ENCODE data around the gene MRPL19.
A peak's percentile ranks its signal among the peaks of the same experiment; 100 is the strongest.
"Not testable (repeated sequence)": the region's sequence is repeated elsewhere in the genome, so short reads cannot be mapped to it uniquely, and the experiment has no call there.

Gene MRPL19

GRCh38 chr2:75707901-75708300 is 61.3 kb downstream of the MRPL19 start:
- no peak overlapping the region for H3K4me3 ChIP-seq (ENCODE audit: low read depth, low read length)
- no peak for DNase-seq (ENCODE audit: low read depth)
- TF ChIP-seq CTCF (conservative IDR thresholded peaks at IDR 0.05; ENCODE audit: low read depth, low read length) = no peak

DNA sequence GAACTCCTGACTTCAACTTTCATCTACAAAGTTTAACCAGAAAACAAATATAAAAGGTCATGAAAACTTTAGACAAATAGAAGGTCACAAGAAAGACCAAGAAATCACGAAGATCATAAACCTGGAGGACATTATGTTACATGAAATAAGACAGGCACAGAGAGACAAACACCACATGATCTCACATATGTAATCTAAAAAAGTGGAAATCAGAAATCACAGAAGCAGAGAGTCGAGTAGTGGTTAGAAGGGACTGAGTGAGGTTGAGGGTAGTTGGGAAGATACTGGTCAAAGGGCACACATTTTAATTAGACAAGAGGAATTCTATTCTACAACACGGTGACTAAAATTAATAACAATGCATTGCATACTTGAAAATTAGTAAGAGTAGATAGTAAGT is 62.7 kb downstream of the MRPL19 start:
- H3K4me3 ChIP-seq (ENCODE audit: low read depth, low read length) = peak overlapping the region; percentile 2
- DNase-seq (ENCODE audit: low read depth) = no peak
- TF ChIP-seq CTCF (conservative IDR thresholded peaks at IDR 0.05; ENCODE audit: low read depth, low read length) = no peak

- no peak for DNase-seq (ENCODE audit: low read depth)
- peak overlapping the region; percentile 84 for H3K4me3 ChIP-seq (ENCODE audit: low read depth, low read length)
- TF ChIP-seq CTCF (conservative IDR thresholded peaks at IDR 0.05; ENCODE audit: low read depth, low read length) = no peak
Observed at GRCh38 chr2:75710220-75710576, 63.6 kb downstream of the MRPL19 start.

- TF ChIP-seq CTCF (conservative IDR thresholded peaks at IDR 0.05; ENCODE audit: low read depth, low read length) = peak; percentile 35
Observed at GRCh38 chr2:75710577-75711253, 64.1 kb downstream of the MRPL19 start, which contains the start of gene GCFC2. Gene GCFC2, minus strand, starts transcription at chr2:75710915. Its CDS starts 60 bp downstream, at chr2:75710855.

DNA sequence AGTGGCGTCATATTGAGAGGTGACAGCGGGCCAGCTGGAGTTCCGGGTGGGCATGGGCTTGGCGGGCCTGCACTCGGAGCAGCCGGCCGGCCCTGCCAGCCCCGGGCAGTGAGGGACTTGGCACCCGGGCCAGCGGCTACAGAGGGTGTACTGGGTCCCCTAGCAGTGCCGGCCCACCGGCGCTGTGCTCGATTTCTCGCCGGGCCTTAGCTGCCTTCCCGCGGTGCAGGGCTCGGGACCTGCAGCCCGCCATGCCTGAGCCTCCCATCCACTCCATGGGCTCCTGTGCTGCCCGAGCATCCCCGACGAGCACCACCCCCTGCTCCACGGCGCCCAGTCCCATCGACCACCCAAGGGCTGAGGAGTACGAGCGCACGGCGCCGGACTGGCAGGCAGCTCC is 65.0 kb downstream of the MRPL19 start:
- not testable (repeated sequence) for H3K4me3 ChIP-seq (ENCODE audit: low read depth, low read length); DNase-seq (ENCODE audit: low read depth)

More at GRCh38 chr2:75710577-75711253, 64.1 kb downstream of the MRPL19 start, which contains the start of gene GCFC2:
- H3K4me3 ChIP-seq (ENCODE audit: low read depth, low read length) = peak within 1 kb of the TSS; percentile 84
- peak; percentile 91 for DNase-seq (ENCODE audit: low read depth)

DNA sequence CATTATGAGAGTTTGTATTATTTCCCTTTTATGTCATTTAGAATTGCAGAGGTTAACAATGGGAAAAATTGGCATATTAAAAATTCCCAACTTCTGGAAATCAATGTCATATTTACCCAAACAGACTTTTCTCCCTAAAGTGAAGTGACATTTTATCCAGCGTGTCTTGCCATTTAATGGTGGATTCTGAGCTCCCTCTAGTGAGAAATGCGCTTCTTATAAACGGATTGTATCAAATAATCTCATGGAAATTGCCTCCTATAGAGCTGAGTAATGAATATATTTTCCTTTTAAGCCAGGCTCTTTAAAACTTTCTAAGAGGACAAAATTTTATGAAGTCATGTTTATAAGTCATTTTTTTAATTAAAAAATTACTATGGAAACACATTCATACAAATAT is 69.8 kb downstream of the MRPL19 start:
- DNase-seq (ENCODE audit: low read depth) = peak; percentile 43
- no peak overlapping the region for H3K4me3 ChIP-seq (ENCODE audit: low read depth, low read length)
- TF ChIP-seq CTCF (conservative IDR thresholded peaks at IDR 0.05; ENCODE audit: low read depth, low read length) = peak; percentile 30

DNA sequence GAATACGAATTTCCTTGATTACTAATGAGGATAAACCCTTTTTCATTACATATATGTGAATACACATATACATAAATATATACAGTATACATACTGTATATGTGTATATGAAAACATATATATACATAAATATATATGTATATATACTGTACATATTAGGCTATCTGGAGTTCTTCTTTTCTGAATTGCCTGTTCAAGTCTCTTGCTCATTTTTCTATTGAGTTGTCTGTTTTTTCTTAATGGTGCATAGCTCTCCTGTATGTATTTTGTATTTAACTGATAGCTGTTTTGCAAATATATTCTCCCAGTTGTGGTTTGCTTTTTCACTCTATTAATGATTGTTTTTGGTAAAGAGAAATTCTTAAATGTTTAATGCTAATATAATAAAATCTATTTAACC is 73.0 kb downstream of the MRPL19 start:
- no peak for DNase-seq (ENCODE audit: low read depth)
- no peak for TF ChIP-seq CTCF (conservative IDR thresholded peaks at IDR 0.05; ENCODE audit: low read depth, low read length)
- no peak overlapping the region for H3K4me3 ChIP-seq (ENCODE audit: low read depth, low read length)
